ENCODE results near the gene CIITA. TPM values are rescaled to one million over a fixed set of nuclear protein-coding genes. Genes with fewer than 3 reads are reported as not detected.
A peak's percentile ranks its signal among the peaks of the same experiment; 100 is the strongest.

CIITA gene
- total RNA-seq, 2 donors from 2014 or later: 0.26 TPM; not detected in 1

DNA sequence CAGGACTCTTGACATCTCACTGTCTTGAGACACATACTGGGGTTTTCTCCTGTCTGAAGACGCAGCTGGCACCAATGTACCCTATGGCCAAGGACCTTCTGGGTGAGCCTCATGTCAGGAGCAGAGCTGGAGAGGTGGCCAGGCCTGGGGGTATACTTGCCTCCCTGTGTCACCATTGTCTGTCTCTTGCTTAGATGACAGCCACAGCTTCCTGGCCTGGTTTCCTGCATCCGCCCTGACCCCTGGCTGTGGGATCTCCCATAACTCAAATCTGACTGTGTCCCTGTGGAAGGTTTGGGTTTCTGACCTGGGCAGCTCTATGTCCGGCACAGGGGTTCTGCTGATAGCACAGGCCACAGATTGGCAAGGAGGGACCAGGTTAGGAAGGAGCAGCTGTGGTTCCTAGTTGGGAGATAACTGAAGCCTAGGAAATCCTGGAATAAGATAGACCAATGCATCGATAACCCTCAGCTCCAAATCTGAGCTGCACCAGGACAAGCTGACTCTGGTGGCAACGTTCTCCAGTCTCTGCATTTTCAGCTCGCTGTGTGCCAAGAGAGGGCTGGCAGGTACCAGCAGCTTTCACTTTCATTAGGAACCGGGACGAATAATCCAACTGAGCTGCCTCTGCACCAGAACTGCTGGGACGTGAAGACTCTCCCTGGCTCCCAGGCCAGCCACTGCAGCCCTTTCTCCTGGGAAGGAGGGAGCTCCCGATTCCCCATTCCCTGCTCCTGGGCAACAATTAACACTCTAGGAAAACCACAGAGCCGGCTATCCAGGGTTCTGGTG, 60.3 kb downstream of the CIITA start:
- no peak for TF ChIP-seq CTCF (conservative IDR thresholded peaks at IDR 0.05)
- Mint-ChIP-seq H3K27me3 (ENCODE audit: insufficient read depth) (no peaks in the 10 kb centered on the region), H3K4me1 (peaks cover 27% of the 10 kb centered on the region), H3K9me3 (no peaks in the 10 kb centered on the region), H3K4me3 (no peak overlapping the region), H3K27ac (no peak overlapping the region), H3K36me3 (ENCODE audit: low read depth) (peaks cover 24% of the 10 kb centered on the region)
- Histone ChIP-seq H3K36me3 (ENCODE audit: control insufficient read depth, insufficient read depth, low read length) (peaks cover 15% of the 10 kb centered on the region), H3K9me3 (ENCODE audit: control insufficient read depth, low read length) (no peaks in the 10 kb centered on the region), H3K4me3 (ENCODE audit: low read length) (no peak overlapping the region), H3K27ac (ENCODE audit: low read depth, low read length) (no peak overlapping the region), H3K9ac (ENCODE audit: extremely low read depth, low read length, poor library complexity, severe bottlenecking) (no peak overlapping the region), H3K27me3 (ENCODE audit: control insufficient read depth, insufficient read depth, low read length, poor library complexity, severe bottlenecking) (no peaks in the 10 kb centered on the region), H3K4me1 (ENCODE audit: control insufficient read depth, insufficient read depth, low read length) (peaks cover 14% of the 10 kb centered on the region)
- DNase-seq: no peak
- WGBS, 2 experiments (ENCODE audit: insufficient coverage in 1 of 2, insufficient read length in 1 of 2): 94 to 97% methylated on average over 9 to 11 of the region's 11 CpGs

DNA sequence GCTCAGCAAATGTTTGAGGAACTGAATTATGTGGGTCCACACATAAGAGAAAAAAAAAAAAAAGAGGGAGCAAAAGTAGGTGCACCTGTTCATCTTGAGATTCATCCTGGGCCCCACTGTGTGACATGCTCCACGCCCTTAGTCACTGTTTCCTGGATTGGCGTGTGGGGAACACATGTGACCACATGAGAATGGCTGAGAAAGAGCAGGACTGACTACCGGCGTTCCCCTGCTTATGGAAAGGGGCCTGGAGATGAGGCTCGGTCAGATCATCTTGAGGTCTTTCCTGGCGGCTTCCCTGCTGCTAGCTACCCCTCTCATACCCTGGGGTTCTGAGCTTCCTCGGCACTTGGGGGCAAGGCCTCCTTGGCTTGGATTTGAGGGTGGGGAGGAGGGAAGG, 61.3 kb downstream of the CIITA start:
- Histone ChIP-seq H3K36me3 (ENCODE audit: control insufficient read depth, insufficient read depth, low read length) (peaks cover 14% of the 10 kb centered on the region), H3K27me3 (ENCODE audit: control insufficient read depth, insufficient read depth, low read length, poor library complexity, severe bottlenecking) (no peaks in the 10 kb centered on the region), H3K4me1 (ENCODE audit: control insufficient read depth, insufficient read depth, low read length) (peaks cover 14% of the 10 kb centered on the region), H3K27ac (ENCODE audit: low read depth, low read length) (no peak overlapping the region), H3K9me3 (ENCODE audit: control insufficient read depth, low read length) (no peaks in the 10 kb centered on the region), H3K4me3 (ENCODE audit: low read length) (no peak overlapping the region), H3K9ac (ENCODE audit: extremely low read depth, low read length, poor library complexity, severe bottlenecking) (no peak overlapping the region)
- WGBS, 2 experiments (ENCODE audit: insufficient coverage in 1 of 2, insufficient read length in 1 of 2): 93 to 94% methylated on average over 2 to 6 of the region's 7 CpGs
- no peak for TF ChIP-seq CTCF (conservative IDR thresholded peaks at IDR 0.05)
- peaks cover 20% of the 10 kb centered on the region for H3K36me3 Mint-ChIP-seq (ENCODE audit: low read depth)
- no peak overlapping the region for H3K4me3 Mint-ChIP-seq
- H3K4me1 Mint-ChIP-seq: peaks cover 27% of the 10 kb centered on the region
- H3K27ac Mint-ChIP-seq: no peak overlapping the region
- no peaks in the 10 kb centered on the region for H3K9me3 Mint-ChIP-seq
- DNase-seq: no peak
- no peaks in the 10 kb centered on the region for H3K27me3 Mint-ChIP-seq (ENCODE audit: insufficient read depth)

- H3K4me3 Mint-ChIP-seq: no peak overlapping the region
- H3K9me3 ChIP-seq (ENCODE audit: control insufficient read depth, low read length): no peaks in the 10 kb centered on the region
- no peaks in the 10 kb centered on the region for H3K27me3 ChIP-seq (ENCODE audit: control insufficient read depth, insufficient read depth, low read length, poor library complexity, severe bottlenecking)
- H3K27ac Mint-ChIP-seq: no peak overlapping the region
- peaks cover 9% of the 10 kb centered on the region for H3K36me3 ChIP-seq (ENCODE audit: control insufficient read depth, insufficient read depth, low read length)
- H3K9me3 Mint-ChIP-seq: no peaks in the 10 kb centered on the region
- peaks cover 14% of the 10 kb centered on the region for H3K4me1 ChIP-seq (ENCODE audit: control insufficient read depth, insufficient read depth, low read length)
- no peak for TF ChIP-seq CTCF (conservative IDR thresholded peaks at IDR 0.05)
- H3K27ac ChIP-seq (ENCODE audit: low read depth, low read length): no peak overlapping the region
- no peak for DNase-seq
- H3K36me3 Mint-ChIP-seq (ENCODE audit: low read depth): peaks cover 17% of the 10 kb centered on the region
- H3K27me3 Mint-ChIP-seq (ENCODE audit: insufficient read depth): no peaks in the 10 kb centered on the region
- no peak overlapping the region for H3K9ac ChIP-seq (ENCODE audit: extremely low read depth, low read length, poor library complexity, severe bottlenecking)
- H3K4me1 Mint-ChIP-seq: peaks cover 27% of the 10 kb centered on the region
- H3K4me3 ChIP-seq (ENCODE audit: low read length): peak overlapping the region; percentile 86
- 93 to 96% methylated on average over 7 of the region's 7 CpGs for WGBS, 2 experiments (ENCODE audit: insufficient coverage in 1 of 2, insufficient read length in 1 of 2)
Observed at GRCh38 chr16:10938796-10939648, 62.0 kb downstream of the CIITA start.

Data from endodermal cell (in vitro differentiated cells).